Raji (cell line): ENCODE results near the gene HOXA2.

Source experiments
- POLR2A ChIP-seq: IDR thresholded peaks from 2 replicates; pipeline ENCODE4 v1.6.1; 2011; ENCODE audit warnings: low read depth, low read length, control low read depth; ENCODE audit not compliant: insufficient read depth

HOXA2 gene

GRCh38 chr7:27068259-27068658 lies 34.2 kb downstream of the HOXA2 start:
- TF ChIP-seq POLR2A, result no peak

- no peak for TF ChIP-seq POLR2A
These were observed 36.3 kb downstream of the HOXA2 start for GRCh38 chr7:27066148-27066547.

- no peak for TF ChIP-seq POLR2A
These were observed 36.8 kb downstream of the HOXA2 start for GRCh38 chr7:27065709-27066108.

GRCh38 chr7:27064661-27065060 lies 37.8 kb downstream of the HOXA2 start:
- no peak for TF ChIP-seq POLR2A

GRCh38 chr7:27064159-27064558 lies 38.3 kb downstream of the HOXA2 start:
- TF ChIP-seq POLR2A, result no peak

- TF ChIP-seq POLR2A, result no peak
These were observed 39.5 kb downstream of the HOXA2 start for GRCh38 chr7:27062946-27063345.

GRCh38 chr7:27053153-27053552 lies 49.3 kb downstream of the HOXA2 start:
- no peak for TF ChIP-seq POLR2A

GRCh38 chr7:27051451-27051850 lies 51.0 kb downstream of the HOXA2 start:
- TF ChIP-seq POLR2A, result no peak
